GM23338 (cell line): ENCODE results near the gene ATP6V1F. TPM values are rescaled to one million over a fixed set of nuclear protein-coding genes. Genes with fewer than 3 reads are reported as not detected.

Source experiments
- ATAC-seq: fragments of 200-7000 bp; cut with Tn5 transposase; 3 replicates; pipeline ENCODE4 v1.9.1; 2020
- DNase-seq: peaks from one replicate; pipeline ENCODE4 v3.0.0-alpha.2; 2015; ENCODE audit warnings: low spot score
- H2AFZ ChIP-seq: fragments of 200-600 bp; sonication (generic); 2 replicates; pipeline ENCODE4 v1.8.0; 2016; ENCODE audit warnings: antibody characterized with exemption, mild to moderate bottlenecking, moderate library complexity
- H3F3A ChIP-seq: fragments of 200-600 bp; sonication (generic); replicated peaks from 2 replicates; pipeline ENCODE4 v1.8.0; 2017; ENCODE audit warnings: antibody characterized with exemption, mixed run types, low read depth
- H3K27ac ChIP-seq: fragments of 200-600 bp; sonication (generic); 2 replicates; pipeline ENCODE4 v1.6.1; 2016; ENCODE audit warnings: low read depth
- H3K27me3 ChIP-seq: fragments of 200-600 bp; sonication (generic); 2 replicates; pipeline ENCODE4 v1.8.0; 2016; ENCODE audit warnings: mild to moderate bottlenecking, mixed run types, moderate library complexity; ENCODE audit not compliant: insufficient read depth
- H3K36me3 ChIP-seq: fragments of 200-600 bp; sonication (generic); 2 replicates; pipeline ENCODE4 v1.8.0; 2016; ENCODE audit warnings: mild to moderate bottlenecking; ENCODE audit not compliant: insufficient read depth
- H3K4me1 ChIP-seq: fragments of 200-600 bp; sonication (generic); 2 replicates; pipeline ENCODE4 v1.8.0; 2016; ENCODE audit warnings: mild to moderate bottlenecking, moderate library complexity; ENCODE audit not compliant: insufficient read depth
- H3K4me2 ChIP-seq: fragments of 200-600 bp; sonication (generic); 2 replicates; pipeline ENCODE4 v1.7.1; 2017; ENCODE audit warnings: mixed run types
- H3K4me3 ChIP-seq: fragments of 200-600 bp; sonication (generic); 2 replicates; pipeline ENCODE4 v1.6.1; 2016; ENCODE audit warnings: mixed run types
- H3K79me2 ChIP-seq: fragments of 200-600 bp; sonication (generic); replicated peaks from 2 replicates; pipeline ENCODE4 v1.8.0; 2017; ENCODE audit warnings: mild to moderate bottlenecking; ENCODE audit not compliant: insufficient read depth
- H3K9me2 ChIP-seq: fragments of 200-600 bp; sonication (generic); 2 replicates; pipeline ENCODE4 v1.8.0; 2017; ENCODE audit not compliant: insufficient read depth
- H4K20me1 ChIP-seq: fragments of 200-600 bp; sonication (generic); replicated peaks from 2 replicates; pipeline ENCODE4 v1.8.0; 2017; ENCODE audit warnings: mild to moderate bottlenecking; ENCODE audit not compliant: insufficient read depth
- H3K27ac Mint-ChIP-seq: 2 replicates; pipeline ENCODE4 v1.8.0; 2020; ENCODE audit warnings: inconsistent platforms, mild to moderate bottlenecking, moderate library complexity, mixed read lengths
- H3K27me3 Mint-ChIP-seq: 3 replicates; pipeline ENCODE4 v1.8.0; 2022; ENCODE audit warnings: low read depth, mild to moderate bottlenecking, moderate library complexity, mixed read lengths, inconsistent platforms; ENCODE audit not compliant: insufficient read depth, poor library complexity
- H3K36me3 Mint-ChIP-seq: 3 replicates; pipeline ENCODE4 v1.8.0; 2021; ENCODE audit warnings: low read depth, mild to moderate bottlenecking, inconsistent platforms, moderate library complexity, mixed read lengths
- H3K4me1 Mint-ChIP-seq: 3 replicates; pipeline ENCODE4 v1.8.0; 2020; ENCODE audit warnings: mild to moderate bottlenecking, inconsistent platforms, mixed read lengths
- H3K4me3 Mint-ChIP-seq: 3 replicates; pipeline ENCODE4 v1.8.0; 2021; ENCODE audit warnings: moderate library complexity, mild to moderate bottlenecking, inconsistent platforms, mixed read lengths
- H3K9me3 Mint-ChIP-seq: 3 replicates; pipeline ENCODE4 v1.8.0; 2020; ENCODE audit warnings: moderate library complexity, mild to moderate bottlenecking, inconsistent platforms, mixed read lengths
- CREB1 ChIP-seq: fragments of 250-450 bp; sonication (Bioruptor Pico); IDR thresholded peaks from 2 replicates; pipeline ENCODE4 v1.5.0; 2020; ENCODE audit warnings: low read depth, mild to moderate bottlenecking, moderate library complexity
- ETS1 ChIP-seq: IDR thresholded peaks from 2 replicates; pipeline ENCODE4 v1.6.1; 2016; ENCODE audit warnings: antibody characterized with exemption
- EZH2phosphoT487 ChIP-seq: fragments of 200-600 bp; sonication (generic); IDR thresholded peaks from one replicate; pipeline ENCODE4 v1.8.1; 2018; ENCODE audit warnings: antibody characterized with exemption; ENCODE audit not compliant: unreplicated experiment
- NANOG ChIP-seq: IDR thresholded peaks from 2 replicates; pipeline ENCODE4 v1.6.1; 2016; ENCODE audit warnings: antibody characterized with exemption, borderline replicate concordance
- POLR2AphosphoS5 ChIP-seq: IDR thresholded peaks from 2 replicates; pipeline ENCODE4 v1.6.1; 2016; ENCODE audit warnings: antibody characterized with exemption, low read depth
- STAT1 ChIP-seq: IDR thresholded peaks from one replicate; pipeline ENCODE4 v1.6.1; 2016; ENCODE audit warnings: antibody characterized with exemption; ENCODE audit not compliant: unreplicated experiment
- ZNF114 ChIP-seq: fragments of 250-450 bp; sonication (Bioruptor Pico); IDR thresholded peaks from 2 replicates; pipeline ENCODE4 v1.5.0; 2020; ENCODE audit warnings: mild to moderate bottlenecking, moderate library complexity
- ZNF331 ChIP-seq: fragments of 250-450 bp; sonication (Bioruptor Pico); IDR thresholded peaks from 2 replicates; pipeline ENCODE4 v1.5.0; 2020; ENCODE audit warnings: low read depth, mild to moderate bottlenecking, moderate library complexity
- polyA plus RNA-seq: library from polyadenylated mRNA; unstranded; fragments of >200 nt; fragmentation: Nextera tagmentation; extraction: Ambion mirVana; gene quantifications from 2 replicates; pipeline ENCODE4 v1.2.1, GENCODE V29; 2016
- total RNA-seq: library from RNA; depleted of rRNA; stranded (reverse); fragments of >200 nt; shearing (Covaris generic); gene quantifications from 2 replicates; pipeline ENCODE4 v1.2.3, GENCODE V29; 2014
- TF ChIP-seq, protein P1 (sequence below): IDR thresholded peaks from one replicate; pipeline ENCODE4 v1.6.1; 2018; ENCODE audit warnings: antibody characterized with exemption; ENCODE audit not compliant: unreplicated experiment
- TF ChIP-seq, protein P2 (sequence below): fragments of 250-450 bp; sonication (Bioruptor Pico); IDR thresholded peaks from 2 replicates; pipeline ENCODE4 v1.5.0; 2020; ENCODE audit warnings: mild to moderate bottlenecking, moderate library complexity

Gene ATP6V1F
- total and polyA plus RNA-seq, 2 experiments from 2014 or later, result 66.5 to 271 TPM

DNA sequence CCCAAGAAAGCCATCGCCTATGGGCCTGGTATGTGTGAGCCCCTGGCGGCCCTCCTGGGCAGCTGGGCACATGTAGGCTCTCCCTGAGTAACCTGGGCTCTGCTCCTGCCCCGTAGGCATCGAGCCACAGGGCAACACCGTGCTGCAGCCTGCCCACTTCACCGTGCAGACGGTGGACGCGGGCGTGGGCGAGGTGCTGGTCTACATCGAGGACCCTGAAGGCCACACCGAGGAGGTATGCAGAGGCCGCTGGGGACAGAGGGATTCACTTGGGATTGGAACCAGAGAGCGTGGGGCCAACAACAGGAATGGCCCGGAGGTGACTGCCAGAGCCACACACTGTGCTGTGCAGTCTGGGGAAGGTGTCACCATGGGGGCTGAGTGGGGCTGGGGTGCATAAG lies 25.1 kb upstream of the ATP6V1F start:
- Mint-ChIP-seq H3K36me3 (no peaks in the 10 kb centered on the region), H3K4me3 (no peak overlapping the region), H3K9me3 (no peaks in the 10 kb centered on the region; the same call in 2 of the 3 replicates), H3K4me1 (peaks cover 20% of the 10 kb centered on the region), H3K27me3 (peaks cover 19% of the 10 kb centered on the region), H3K27ac (no peak overlapping the region)
- Histone ChIP-seq H3K36me3 (no peaks in the 10 kb centered on the region), H3K27ac (no peak overlapping the region), H3K4me1 (peaks cover 18% of the 10 kb centered on the region), H3K9me2 (no peaks in the 10 kb centered on the region), H3K27me3 (0 out of 2 replicates have a peak, but pooled peaks cover 2% of the 10 kb centered on the region), H3F3A (peaks cover 3% of the 10 kb centered on the region), H3K4me3 (no peak overlapping the region), H3K79me2 (no peaks in the 10 kb centered on the region), H2AFZ (no peak overlapping the region), H3K4me2 (no peak overlapping the region), H4K20me1 (no peaks in the 10 kb centered on the region)
- TF ChIP-seq ZNF331 (CRISPR knock-in tag), result no peak
- DNase-seq (no peak), ATAC-seq (no peak)

- no peak for DNase-seq
- Histone ChIP-seq H3K4me1 (peaks cover 11% of the 10 kb centered on the region), H4K20me1 (no peaks in the 10 kb centered on the region), H3K79me2 (no peaks in the 10 kb centered on the region), H2AFZ (no peak overlapping the region), H3K4me2 (no peak overlapping the region), H3K4me3 (no peak overlapping the region), H3K27ac (no peak overlapping the region), H3K27me3 (no peaks in the 10 kb centered on the region), H3K36me3 (no peaks in the 10 kb centered on the region), H3K9me2 (no peaks in the 10 kb centered on the region), H3F3A (no peaks in the 10 kb centered on the region; the same call in 1 of the 2 replicates)
- Mint-ChIP-seq H3K4me1 (peaks cover 20% of the 10 kb centered on the region), H3K36me3 (no peaks in the 10 kb centered on the region), H3K27ac (no peak overlapping the region), H3K9me3 (no peaks in the 10 kb centered on the region; the same call in 2 of the 3 replicates), H3K4me3 (no peak overlapping the region), H3K27me3 (peaks cover 19% of the 10 kb centered on the region)
- no peak for ATAC-seq
- TF ChIP-seq EZH2phosphoT487 (no peak), ZNF114 (CRISPR knock-in tag) (no peak), NANOG (no peak), POLR2AphosphoS5 (no peak), ZNF331 (CRISPR knock-in tag) (no peak), ETS1 (no peak), STAT1 (no peak), CREB1 (no peak)
- TF ChIP-seq, protein P1, sequence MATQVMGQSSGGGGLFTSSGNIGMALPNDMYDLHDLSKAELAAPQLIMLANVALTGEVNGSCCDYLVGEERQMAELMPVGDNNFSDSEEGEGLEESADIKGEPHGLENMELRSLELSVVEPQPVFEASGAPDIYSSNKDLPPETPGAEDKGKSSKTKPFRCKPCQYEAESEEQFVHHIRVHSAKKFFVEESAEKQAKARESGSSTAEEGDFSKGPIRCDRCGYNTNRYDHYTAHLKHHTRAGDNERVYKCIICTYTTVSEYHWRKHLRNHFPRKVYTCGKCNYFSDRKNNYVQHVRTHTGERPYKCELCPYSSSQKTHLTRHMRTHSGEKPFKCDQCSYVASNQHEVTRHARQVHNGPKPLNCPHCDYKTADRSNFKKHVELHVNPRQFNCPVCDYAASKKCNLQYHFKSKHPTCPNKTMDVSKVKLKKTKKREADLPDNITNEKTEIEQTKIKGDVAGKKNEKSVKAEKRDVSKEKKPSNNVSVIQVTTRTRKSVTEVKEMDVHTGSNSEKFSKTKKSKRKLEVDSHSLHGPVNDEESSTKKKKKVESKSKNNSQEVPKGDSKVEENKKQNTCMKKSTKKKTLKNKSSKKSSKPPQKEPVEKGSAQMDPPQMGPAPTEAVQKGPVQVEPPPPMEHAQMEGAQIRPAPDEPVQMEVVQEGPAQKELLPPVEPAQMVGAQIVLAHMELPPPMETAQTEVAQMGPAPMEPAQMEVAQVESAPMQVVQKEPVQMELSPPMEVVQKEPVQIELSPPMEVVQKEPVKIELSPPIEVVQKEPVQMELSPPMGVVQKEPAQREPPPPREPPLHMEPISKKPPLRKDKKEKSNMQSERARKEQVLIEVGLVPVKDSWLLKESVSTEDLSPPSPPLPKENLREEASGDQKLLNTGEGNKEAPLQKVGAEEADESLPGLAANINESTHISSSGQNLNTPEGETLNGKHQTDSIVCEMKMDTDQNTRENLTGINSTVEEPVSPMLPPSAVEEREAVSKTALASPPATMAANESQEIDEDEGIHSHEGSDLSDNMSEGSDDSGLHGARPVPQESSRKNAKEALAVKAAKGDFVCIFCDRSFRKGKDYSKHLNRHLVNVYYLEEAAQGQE, result no peak
- TF ChIP-seq, protein P2, sequence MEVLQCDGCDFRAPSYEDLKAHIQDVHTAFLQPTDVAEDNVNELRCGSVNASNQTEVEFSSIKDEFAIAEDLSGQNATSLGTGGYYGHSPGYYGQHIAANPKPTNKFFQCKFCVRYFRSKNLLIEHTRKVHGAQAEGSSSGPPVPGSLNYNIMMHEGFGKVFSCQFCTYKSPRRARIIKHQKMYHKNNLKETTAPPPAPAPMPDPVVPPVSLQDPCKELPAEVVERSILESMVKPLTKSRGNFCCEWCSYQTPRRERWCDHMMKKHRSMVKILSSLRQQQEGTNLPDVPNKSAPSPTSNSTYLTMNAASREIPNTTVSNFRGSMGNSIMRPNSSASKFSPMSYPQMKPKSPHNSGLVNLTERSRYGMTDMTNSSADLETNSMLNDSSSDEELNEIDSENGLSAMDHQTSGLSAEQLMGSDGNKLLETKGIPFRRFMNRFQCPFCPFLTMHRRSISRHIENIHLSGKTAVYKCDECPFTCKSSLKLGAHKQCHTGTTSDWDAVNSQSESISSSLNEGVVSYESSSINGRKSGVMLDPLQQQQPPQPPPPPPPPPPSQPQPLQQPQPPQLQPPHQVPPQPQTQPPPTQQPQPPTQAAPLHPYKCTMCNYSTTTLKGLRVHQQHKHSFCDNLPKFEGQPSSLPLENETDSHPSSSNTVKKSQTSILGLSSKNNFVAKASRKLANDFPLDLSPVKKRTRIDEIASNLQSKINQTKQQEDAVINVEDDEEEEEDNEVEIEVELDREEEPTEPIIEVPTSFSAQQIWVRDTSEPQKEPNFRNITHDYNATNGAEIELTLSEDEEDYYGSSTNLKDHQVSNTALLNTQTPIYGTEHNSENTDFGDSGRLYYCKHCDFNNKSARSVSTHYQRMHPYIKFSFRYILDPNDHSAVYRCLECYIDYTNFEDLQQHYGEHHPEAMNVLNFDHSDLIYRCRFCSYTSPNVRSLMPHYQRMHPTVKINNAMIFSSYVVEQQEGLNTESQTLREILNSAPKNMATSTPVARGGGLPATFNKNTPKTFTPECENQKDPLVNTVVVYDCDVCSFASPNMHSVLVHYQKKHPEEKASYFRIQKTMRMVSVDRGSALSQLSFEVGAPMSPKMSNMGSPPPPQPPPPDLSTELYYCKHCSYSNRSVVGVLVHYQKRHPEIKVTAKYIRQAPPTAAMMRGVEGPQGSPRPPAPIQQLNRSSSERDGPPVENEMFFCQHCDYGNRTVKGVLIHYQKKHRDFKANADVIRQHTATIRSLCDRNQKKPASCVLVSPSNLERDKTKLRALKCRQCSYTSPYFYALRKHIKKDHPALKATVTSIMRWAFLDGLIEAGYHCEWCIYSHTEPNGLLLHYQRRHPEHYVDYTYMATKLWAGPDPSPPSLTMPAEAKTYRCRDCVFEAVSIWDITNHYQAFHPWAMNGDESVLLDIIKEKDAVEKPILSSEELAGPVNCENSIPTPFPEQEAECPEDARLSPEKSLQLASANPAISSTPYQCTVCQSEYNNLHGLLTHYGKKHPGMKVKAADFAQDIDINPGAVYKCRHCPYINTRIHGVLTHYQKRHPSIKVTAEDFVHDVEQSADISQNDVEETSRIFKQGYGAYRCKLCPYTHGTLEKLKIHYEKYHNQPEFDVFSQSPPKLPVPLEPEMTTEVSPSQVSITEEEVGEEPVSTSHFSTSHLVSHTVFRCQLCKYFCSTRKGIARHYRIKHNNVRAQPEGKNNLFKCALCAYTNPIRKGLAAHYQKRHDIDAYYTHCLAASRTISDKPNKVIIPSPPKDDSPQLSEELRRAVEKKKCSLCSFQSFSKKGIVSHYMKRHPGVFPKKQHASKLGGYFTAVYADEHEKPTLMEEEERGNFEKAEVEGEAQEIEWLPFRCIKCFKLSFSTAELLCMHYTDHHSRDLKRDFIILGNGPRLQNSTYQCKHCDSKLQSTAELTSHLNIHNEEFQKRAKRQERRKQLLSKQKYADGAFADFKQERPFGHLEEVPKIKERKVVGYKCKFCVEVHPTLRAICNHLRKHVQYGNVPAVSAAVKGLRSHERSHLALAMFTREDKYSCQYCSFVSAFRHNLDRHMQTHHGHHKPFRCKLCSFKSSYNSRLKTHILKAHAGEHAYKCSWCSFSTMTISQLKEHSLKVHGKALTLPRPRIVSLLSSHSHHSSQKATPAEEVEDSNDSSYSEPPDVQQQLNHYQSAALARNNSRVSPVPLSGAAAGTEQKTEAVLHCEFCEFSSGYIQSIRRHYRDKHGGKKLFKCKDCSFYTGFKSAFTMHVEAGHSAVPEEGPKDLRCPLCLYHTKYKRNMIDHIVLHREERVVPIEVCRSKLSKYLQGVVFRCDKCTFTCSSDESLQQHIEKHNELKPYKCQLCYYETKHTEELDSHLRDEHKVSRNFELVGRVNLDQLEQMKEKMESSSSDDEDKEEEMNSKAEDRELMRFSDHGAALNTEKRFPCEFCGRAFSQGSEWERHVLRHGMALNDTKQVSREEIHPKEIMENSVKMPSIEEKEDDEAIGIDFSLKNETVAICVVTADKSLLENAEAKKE (CRISPR knock-in tag), result no peak
These were observed 24.4 kb upstream of the ATP6V1F start for GRCh38 chr7:128838109-128838779.
